Skeletal muscle tissue (tissue), 4 donors: ENCODE results near the gene PITPNC1. TPM values are rescaled to one million over a fixed set of nuclear protein-coding genes. Genes with fewer than 3 reads are reported as not detected.
A peak's percentile ranks its signal among the peaks of the same experiment; 100 is the strongest.

Source experiments
- H3K27ac ChIP-seq: one replicate; pipeline ENCODE4 v1.7.0; 2013; ENCODE audit warnings: mild to moderate bottlenecking, low read depth, low read length, inconsistent platforms
- H3K27me3 ChIP-seq, 3 donors: one replicate each; pipeline ENCODE4 v1.7.0; 2013; ENCODE audit warnings: low read length in 3 of 3; ENCODE audit not compliant: control insufficient read depth in 3 of 3, insufficient read depth in 3 of 3
- H3K36me3 ChIP-seq, 3 donors: one replicate each; pipeline ENCODE4 v1.7.0; 2013; ENCODE audit warnings: low read length in 3 of 3; ENCODE audit not compliant: control insufficient read depth in 3 of 3, insufficient read depth in 3 of 3
- H3K4me1 ChIP-seq, 3 donors: one replicate each; pipeline ENCODE4 v1.7.0; 2013; ENCODE audit warnings: low read length in 3 of 3, mild to moderate bottlenecking in 3 of 3; ENCODE audit not compliant: control insufficient read depth in 3 of 3, insufficient read depth in 3 of 3
- H3K4me3 ChIP-seq, 3 donors: one replicate each; pipeline ENCODE4 v1.7.0; 2013; ENCODE audit warnings: low read length in 3 of 3
- H3K9ac ChIP-seq, 3 donors: one replicate each; pipeline ENCODE4 v1.7.0; 2013; ENCODE audit warnings: low read length in 3 of 3, mild to moderate bottlenecking in 3 of 3, moderate library complexity in 2 of 3, low read depth in 1 of 3
- H3K9me3 ChIP-seq, 3 donors: one replicate each; pipeline ENCODE4 v1.7.0; 2013; ENCODE audit warnings: low read length in 3 of 3; ENCODE audit not compliant: control insufficient read depth in 3 of 3
- total RNA-seq: library from RNA; depleted of rRNA; stranded (reverse); fragments of >200 nt; gene quantifications from one replicate; pipeline ENCODE4 v1.2.3, GENCODE V29; 2014
- donor health status: Osteomylitis.

PITPNC1 gene
- total RNA-seq, 1 donor from 2014 or later = 9.4 TPM

DNA sequence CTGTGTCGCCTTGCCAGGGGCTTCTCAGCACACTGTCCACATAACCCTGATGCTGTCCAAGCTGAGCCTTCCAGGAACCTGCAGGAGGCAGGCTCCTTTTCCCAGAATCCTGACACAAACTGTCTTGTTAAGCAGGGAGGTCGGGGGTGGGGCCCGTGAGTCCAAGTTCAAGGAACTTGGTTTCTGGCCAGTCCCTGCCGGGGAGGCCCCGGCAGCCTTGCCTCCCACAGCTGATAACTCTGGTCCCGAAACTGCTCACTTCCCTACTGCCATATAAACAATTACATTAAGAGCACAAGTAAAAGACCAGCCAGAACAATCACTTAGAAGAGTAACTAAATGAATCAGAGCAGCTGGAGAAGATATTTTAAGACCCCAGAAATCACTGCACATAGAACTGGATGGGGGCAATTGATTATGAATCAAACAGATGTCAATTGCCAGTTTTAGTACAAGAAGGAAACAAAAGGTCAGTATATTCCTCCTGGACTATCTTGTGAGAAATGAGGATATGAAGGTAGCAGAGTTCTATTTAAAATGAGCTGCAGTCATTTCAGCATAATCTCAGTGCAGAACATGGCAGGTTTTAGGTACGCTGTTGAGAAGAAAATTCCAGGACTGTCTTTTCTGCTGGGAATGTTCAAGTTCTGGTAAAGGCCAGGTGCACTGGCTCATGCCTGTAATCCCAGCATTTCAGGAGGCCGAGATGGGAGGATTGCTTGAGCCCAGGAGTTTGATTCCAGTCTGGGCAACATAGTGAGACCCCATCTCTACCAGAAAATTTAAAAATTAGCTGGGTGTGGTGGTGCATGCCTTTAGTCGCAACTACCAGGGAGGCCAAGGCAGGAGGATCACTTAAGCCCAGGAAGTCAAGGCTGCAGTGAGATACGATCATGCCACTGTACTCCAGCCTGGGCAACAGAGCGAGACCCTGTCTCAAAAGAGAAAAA, 169.8 kb downstream of the PITPNC1 start:
- Histone ChIP-seq H3K4me3 (no peak overlapping the region), H3K36me3 (no peaks in the 10 kb centered on the region), H3K27ac (no peak overlapping the region), H3K4me1 (peaks cover 8 to 14% (median 9%) of the 10 kb centered on the region in 3 donors), H3K9me3 (no peaks in the 10 kb centered on the region), H3K9ac (no peak overlapping the region), H3K27me3 (no peaks in the 10 kb centered on the region)

DNA sequence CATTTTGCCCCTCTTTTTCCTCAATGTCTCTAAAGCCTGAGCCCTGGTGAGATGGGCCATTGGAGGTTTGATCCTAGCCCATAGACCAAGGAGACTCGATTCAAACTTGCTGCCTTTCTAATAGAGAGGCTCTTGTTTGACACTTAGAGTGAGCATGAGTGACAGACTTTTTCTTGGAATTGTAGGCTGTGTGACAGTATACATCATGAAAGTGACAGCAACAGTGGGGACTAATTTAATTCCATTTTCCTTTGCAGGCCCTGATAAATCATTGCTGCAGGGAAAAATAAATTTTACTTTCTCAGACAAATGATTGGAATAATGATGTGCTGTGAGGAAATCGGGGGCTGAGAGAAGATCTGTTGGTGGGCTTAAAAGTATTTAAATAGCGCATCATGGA, 171.6 kb downstream of the PITPNC1 start:
- no peaks in the 10 kb centered on the region for H3K36me3 ChIP-seq
- H3K4me1 ChIP-seq = peaks cover 8 to 14% (median 9%) of the 10 kb centered on the region in 3 donors
- H3K9me3 ChIP-seq = no peaks in the 10 kb centered on the region
- H3K27me3 ChIP-seq = no peaks in the 10 kb centered on the region
- H3K4me3 ChIP-seq = no peak overlapping the region
- peak overlapping the region; percentile 9 for H3K27ac ChIP-seq
- H3K9ac ChIP-seq = no peak overlapping the region

GRCh38 chr17:67549820-67550219, 172.7 kb downstream of the PITPNC1 start:
- Histone ChIP-seq H3K4me1 (peaks cover 5 to 9% (median 6%) of the 10 kb centered on the region in 3 donors), H3K27ac (peak overlapping the region; percentile 3), H3K9me3 (no peaks in the 10 kb centered on the region), H3K9ac (no peak overlapping the region), H3K27me3 (no peaks in the 10 kb centered on the region), H3K4me3 (no peak overlapping the region), H3K36me3 (no peaks in the 10 kb centered on the region)

DNA sequence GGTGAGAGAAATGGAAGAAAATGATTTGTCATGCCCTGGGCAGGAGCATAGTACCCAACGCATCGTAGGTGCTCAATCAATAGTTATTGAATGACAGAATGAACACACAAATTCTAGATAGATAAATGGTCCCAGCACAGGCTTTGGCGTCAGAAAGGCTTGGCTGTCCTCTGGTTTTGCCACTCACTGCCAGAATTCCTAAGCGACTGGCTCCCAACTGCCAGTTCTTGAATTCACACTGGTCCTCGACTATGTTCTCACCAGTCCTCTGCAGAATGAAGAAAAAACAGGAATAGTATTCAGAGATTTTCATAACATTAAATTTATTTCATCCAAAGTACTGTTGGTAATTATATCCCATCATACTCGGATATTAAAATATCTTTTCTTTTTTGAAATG, 177.6 kb downstream of the PITPNC1 start:
- Histone ChIP-seq H3K27ac (no peak overlapping the region), H3K4me1 (peaks cover 3 to 8% (median 4%) of the 10 kb centered on the region in 3 donors)

DNA sequence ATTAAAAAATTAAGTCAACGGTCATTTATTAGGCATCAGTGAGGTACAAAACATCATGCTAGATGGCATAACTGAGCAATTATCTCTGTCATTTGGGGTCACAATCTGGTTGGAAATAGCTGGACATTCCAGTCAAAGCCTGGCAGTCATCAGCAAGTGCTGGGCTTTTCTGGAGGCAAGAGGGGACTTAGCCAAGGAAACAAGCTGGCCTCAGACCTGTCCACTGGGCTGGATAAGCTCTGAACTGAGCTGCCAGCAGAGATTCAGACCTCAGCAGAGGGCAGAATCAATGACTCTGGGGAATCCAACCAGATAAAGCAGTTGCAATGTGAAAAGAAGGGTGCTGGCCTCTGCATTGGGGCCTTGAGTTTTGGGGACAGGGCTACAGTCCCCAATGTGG, 178.8 kb downstream of the PITPNC1 start:
- Histone ChIP-seq H3K9me3 (peaks cover 0 to 3% (median 0%) of the 10 kb centered on the region in 3 donors), H3K4me3 (no peak overlapping the region), H3K27me3 (no peaks in the 10 kb centered on the region), H3K36me3 (no peaks in the 10 kb centered on the region), H3K27ac (no peak overlapping the region), H3K9ac (no peak overlapping the region), H3K4me1 (peaks cover 3 to 8% (median 4%) of the 10 kb centered on the region in 3 donors)

More for the DNA sequence above, 177.6 kb downstream of the PITPNC1 start:
- H3K9ac ChIP-seq = no peak overlapping the region
- no peaks in the 10 kb centered on the region for H3K36me3 ChIP-seq
- H3K27me3 ChIP-seq = no peaks in the 10 kb centered on the region
- peaks cover 0 to 3% (median 0%) of the 10 kb centered on the region in 3 donors for H3K9me3 ChIP-seq
- no peak overlapping the region for H3K4me3 ChIP-seq

- H3K9ac ChIP-seq = no peak overlapping the region
- no peak overlapping the region for H3K4me3 ChIP-seq
- no peaks in the 10 kb centered on the region for H3K27me3 ChIP-seq
- peaks cover 0 to 3% (median 0%) of the 10 kb centered on the region in 3 donors for H3K9me3 ChIP-seq
- H3K4me1 ChIP-seq = peaks cover 3 to 8% (median 4%) of the 10 kb centered on the region in 3 donors
- no peak overlapping the region for H3K27ac ChIP-seq
- H3K36me3 ChIP-seq = no peaks in the 10 kb centered on the region
Observed at GRCh38 chr17:67557052-67557845, 180.2 kb downstream of the PITPNC1 start.

- Histone ChIP-seq H3K9ac (no peak overlapping the region), H3K27me3 (no peaks in the 10 kb centered on the region), H3K9me3 (peaks cover 0 to 3% (median 0%) of the 10 kb centered on the region in 3 donors)
Observed at GRCh38 chr17:67557921-67558320, 180.8 kb downstream of the PITPNC1 start.

DNA sequence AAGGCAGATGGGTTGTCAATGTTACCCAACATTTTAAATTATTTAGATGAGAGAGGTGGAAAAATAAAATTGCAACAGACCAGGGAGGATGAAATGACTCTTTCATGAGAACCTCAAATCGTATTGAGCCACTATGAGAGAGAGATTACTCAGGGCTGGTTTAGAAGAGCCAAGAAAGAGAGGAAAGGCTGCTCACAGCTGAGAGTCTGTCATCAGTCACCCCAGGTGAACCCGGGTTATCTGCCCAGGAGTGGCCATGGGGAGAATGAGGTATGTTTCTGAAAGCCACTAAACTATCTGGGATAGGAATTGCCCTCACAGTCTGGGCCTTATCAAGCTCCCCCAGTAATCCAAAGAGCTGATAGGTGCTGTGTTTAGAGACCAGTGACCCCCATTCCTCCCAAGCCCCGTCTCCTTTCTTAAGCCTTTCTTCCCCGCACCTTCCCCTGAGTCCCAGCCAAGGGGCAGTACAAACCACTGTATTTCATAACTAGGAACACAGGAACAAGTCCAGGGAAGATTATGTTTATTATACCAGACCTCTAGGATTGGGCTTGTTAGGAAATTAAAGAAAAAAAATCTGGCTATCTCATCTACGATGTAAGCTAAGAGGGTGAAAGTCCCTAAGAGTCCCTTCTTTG, 181.8 kb downstream of the PITPNC1 start:
- peaks cover 0 to 3% (median 0%) of the 10 kb centered on the region in 3 donors for H3K9me3 ChIP-seq
- no peaks in the 10 kb centered on the region for H3K36me3 ChIP-seq
- H3K27ac ChIP-seq = no peak overlapping the region
- H3K27me3 ChIP-seq = no peaks in the 10 kb centered on the region
- no peak overlapping the region for H3K4me3 ChIP-seq
- peaks cover 3 to 8% (median 4%) of the 10 kb centered on the region in 3 donors for H3K4me1 ChIP-seq
- no peak overlapping the region for H3K9ac ChIP-seq

More at GRCh38 chr17:67557921-67558320, 180.8 kb downstream of the PITPNC1 start:
- no peak overlapping the region for H3K4me3 ChIP-seq
- peaks cover 3 to 8% (median 4%) of the 10 kb centered on the region in 3 donors for H3K4me1 ChIP-seq
- no peak overlapping the region for H3K27ac ChIP-seq
- no peaks in the 10 kb centered on the region for H3K36me3 ChIP-seq

DNA sequence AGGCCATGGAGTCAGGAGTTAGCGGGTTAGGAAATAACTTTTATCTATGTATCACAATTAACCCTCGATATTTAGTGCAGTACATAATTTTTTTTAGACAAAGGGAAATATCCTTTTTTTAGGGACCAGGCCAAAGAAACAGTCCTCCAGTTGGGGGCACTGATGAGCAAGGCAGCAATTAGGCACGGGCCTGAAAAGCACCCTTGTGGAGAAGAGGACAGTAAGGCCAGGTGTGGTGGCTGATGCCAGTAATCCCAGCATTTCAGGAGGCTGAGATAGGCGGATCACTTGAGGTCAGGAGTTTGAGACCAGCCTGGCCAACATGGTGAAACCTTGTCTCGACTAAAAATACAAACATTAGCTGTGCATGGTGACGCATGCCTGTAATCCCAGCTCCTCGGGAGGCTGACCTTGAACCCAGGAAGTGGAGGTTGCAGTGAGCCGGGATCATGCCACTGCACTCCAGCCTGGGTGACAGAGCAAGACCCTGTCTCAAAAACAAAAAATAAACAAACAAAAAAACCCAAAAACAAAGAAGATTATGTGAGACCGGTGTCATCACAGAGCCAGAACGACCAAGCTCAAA, 182.4 kb downstream of the PITPNC1 start:
- Histone ChIP-seq H3K27ac (no peak overlapping the region), H3K4me3 (no peak overlapping the region), H3K36me3 (no peaks in the 10 kb centered on the region), H3K27me3 (no peaks in the 10 kb centered on the region), H3K9me3 (peaks cover 0 to 3% (median 0%) of the 10 kb centered on the region in 3 donors), H3K4me1 (peaks cover 3 to 8% (median 4%) of the 10 kb centered on the region in 3 donors), H3K9ac (no peak overlapping the region)
